ENCODE results near the gene SHC2.

SHC2 gene

DNA sequence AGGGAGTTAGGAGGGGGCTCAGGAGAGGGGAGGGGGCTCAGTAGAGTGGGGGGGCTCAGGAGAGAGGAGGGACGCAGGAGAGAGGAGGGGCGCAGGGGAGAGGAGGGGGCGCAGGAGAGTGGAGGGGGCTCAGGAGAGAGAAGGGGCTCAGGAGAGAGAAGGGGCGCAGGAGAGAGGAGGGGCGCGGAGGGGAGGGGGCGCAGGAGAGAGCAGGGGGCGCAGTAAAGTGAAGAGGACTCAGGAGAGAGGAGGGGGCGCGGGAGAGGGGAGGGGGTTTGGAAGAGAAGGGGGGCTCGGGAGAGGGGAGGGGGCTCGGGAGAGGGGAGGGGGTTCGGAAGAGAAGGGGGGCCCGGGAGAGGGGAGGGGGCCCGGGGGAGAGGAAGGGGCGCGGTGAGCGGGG lies 36.2 kb upstream of the SHC2 start:
- no peak for DNase-seq
- TF ChIP-seq GATA1 (IDR thresholded peaks at IDR 0.05; ENCODE audit: low read depth, low read length) (no peak), POLR2A (IDR thresholded peaks at IDR 0.05; ENCODE audit: low read length) (no peak)

DNA sequence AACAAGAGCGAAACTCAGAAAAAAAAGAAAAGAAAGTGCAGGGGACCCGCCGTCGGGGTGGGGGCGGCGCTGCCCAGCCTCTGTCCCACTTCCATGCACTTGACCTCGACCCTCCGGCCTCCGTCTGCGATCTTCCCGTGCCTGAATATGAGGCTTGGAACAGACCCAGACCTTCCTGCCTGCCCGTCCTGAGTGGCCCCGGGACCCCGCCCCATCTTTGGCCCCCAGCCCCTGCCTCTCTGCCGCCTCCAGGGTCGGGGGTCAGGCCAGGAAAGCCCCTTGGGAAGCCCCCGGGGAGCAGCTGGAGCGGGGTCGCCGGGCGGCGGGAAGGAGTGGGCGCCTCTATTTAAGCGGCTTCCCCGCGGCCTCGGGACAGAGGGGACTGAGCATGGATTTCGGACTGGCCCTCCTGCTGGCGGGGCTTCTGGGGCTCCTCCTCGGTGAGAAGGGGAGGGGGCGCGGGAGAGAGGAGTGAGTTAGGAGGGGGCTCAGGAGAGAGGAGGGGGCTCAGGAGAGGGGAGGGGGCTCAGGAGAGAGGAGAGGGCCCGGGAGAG lies 35.4 kb upstream of the SHC2 start, which contains the start of gene MADCAM1:
MADCAM1 (plus strand) TSS at position 375 of the 554 bp plus-strand sequence; CDS start at position 389, 14 bp downstream.
- DNase-seq: no peak

DNA sequence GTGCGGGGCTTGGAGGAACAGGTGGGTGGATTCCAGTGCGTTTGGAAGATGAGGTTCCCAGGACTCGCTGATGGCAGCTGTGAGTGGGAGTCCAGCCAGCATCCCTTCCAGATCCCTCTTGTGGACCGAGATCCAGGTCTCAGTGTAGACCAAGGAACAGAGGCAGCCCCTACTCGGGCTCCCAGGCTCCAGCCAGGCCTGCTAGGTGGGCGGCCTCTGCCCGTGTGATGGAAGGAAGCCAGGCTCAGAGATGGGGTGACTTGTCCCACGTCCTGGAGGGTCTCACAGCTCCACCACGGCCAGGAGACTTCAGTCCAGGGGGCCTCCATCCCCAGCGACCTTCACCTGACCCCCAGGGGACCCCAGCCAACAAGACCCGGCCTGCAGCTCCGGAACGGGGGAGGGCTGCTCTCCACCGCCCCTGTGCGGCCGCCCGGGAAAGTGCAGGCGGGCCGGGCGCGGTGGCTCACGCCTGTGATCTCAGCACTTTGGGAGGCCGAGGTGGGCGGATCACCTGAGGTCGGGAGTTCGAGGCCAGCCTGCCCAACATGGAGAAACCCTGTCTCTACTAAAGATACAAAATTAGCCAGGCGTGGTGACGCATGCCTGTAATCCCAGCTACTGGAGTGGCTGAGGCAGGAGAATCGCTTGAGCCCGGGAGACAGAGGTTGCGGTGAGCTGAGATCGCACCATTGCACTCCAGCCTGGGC lies 34.7 kb upstream of the SHC2 start:
- TF ChIP-seq POLR2A (IDR thresholded peaks at IDR 0.05; ENCODE audit: low read length): no peak
- no peak for TF ChIP-seq GATA1 (IDR thresholded peaks at IDR 0.05; ENCODE audit: low read depth, low read length)
- DNase-seq: peak; percentile 69 to 72

More for the DNA sequence above, 35.4 kb upstream of the SHC2 start, which contains the start of gene MADCAM1:
- TF ChIP-seq GATA1 (IDR thresholded peaks at IDR 0.05; ENCODE audit: low read depth, low read length) (no peak), POLR2A (IDR thresholded peaks at IDR 0.05; ENCODE audit: low read length) (no peak)

DNA sequence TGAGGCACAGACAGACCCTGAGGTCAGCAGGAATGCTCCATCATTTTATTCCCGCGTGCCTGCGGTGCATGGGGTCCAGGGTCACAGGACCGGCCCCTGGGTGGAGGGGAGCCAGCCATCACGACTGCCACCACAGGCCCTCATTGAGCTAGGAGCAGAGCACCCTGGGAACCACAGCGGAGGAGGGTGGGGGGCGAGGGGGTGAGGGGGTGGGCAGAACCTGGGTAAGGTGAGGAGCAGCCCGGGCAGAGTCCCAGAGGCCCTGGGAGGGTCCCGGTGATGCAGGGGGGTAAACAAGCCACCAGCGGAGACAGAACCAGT lies 34.2 kb upstream of the SHC2 start:
- TF ChIP-seq GATA1 (IDR thresholded peaks at IDR 0.05; ENCODE audit: low read depth, low read length): no peak
- no peak for TF ChIP-seq POLR2A (IDR thresholded peaks at IDR 0.05; ENCODE audit: low read length)
- no peak for DNase-seq

DNA sequence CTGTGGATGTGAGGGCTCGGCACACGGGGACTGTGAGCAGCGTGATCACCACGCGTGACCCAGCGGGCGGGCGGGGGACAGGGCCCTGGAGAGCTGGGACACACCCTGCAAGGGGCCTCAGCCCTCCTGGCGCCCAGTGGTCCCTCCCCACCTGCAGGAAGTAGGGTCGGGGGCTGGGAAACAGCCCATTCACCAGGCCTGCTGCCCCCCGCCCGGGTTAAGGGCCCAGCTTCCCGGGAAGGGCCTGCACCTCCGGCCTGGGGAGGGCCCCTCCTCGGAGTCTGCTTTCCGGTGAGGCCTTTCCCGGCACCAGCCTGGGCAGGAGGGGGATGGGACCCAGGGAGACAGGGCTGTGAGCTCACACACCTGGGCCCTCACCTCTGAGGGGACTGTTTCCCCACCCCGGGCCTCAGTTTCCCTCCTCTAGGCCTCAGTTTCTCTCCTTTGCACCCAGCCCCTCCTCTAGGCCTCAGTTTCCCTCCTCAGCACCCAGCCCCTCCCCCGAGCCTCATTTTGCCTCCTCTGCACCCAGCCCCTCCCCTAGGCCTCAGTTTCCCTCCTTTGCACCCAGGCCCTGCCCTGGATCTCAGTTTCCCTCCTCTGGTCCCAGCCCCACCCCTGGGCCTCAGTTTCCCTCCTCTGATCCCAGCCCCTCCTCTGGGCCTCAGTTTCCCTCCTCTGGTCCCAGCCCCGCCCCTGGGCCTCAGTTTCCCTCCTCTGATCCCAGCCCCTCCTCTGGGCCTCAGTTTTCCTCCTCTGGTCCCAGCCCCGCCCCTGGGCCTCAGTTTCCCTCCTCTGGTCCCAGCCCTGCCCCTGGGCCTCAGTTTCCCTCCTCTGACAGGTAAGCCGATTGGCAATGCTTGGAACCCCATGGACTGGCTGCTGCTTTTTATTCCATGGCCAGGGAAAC lies 33.6 kb upstream of the SHC2 start:
- TF ChIP-seq GATA1 (IDR thresholded peaks at IDR 0.05; ENCODE audit: low read depth, low read length) (no peak), POLR2A (IDR thresholded peaks at IDR 0.05; ENCODE audit: low read length) (no peak)
- DNase-seq: peak; percentile 46 to 49

DNA sequence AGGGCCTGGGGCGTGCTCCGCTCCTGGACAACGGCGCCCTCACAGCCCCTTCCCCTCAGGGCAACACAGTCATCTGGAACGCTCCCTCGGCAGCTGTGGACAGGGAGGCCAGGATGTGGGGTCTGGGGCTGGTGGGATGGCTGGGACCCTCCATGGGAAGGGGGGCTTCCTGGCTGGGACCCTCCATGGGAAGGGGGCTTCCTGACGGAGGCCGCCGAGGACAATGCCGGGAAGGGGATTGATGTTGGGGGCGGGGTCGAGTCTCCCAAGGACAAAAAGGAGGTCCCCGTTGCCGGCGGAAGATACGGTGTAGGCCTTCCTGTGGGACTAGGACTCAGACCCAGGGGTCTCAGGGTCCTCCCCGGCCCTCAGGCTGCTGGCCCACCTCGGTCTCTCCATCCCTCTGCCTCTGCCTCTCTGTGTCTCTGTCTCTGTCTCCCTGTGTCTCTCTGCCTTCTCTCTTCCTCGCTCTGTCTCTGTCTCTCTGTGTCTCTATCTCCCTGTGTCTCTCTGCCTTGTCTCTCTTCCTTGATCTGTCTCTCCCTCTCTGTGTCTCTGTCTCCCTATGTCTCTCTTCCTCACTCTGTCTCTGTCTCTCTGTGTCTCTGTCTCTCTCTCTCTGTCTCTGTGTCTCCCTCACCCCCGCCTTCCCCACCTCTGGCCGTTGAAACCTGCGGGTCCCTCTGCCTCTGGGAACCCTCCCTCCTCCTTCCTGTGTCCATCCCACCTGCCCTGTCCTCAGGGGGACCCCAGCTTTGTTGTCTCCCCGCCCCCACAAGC lies 32.7 kb upstream of the SHC2 start:
- TF ChIP-seq POLR2A (IDR thresholded peaks at IDR 0.05; ENCODE audit: low read length) (no peak), GATA1 (IDR thresholded peaks at IDR 0.05; ENCODE audit: low read depth, low read length) (no peak)
- DNase-seq: no peak

DNA sequence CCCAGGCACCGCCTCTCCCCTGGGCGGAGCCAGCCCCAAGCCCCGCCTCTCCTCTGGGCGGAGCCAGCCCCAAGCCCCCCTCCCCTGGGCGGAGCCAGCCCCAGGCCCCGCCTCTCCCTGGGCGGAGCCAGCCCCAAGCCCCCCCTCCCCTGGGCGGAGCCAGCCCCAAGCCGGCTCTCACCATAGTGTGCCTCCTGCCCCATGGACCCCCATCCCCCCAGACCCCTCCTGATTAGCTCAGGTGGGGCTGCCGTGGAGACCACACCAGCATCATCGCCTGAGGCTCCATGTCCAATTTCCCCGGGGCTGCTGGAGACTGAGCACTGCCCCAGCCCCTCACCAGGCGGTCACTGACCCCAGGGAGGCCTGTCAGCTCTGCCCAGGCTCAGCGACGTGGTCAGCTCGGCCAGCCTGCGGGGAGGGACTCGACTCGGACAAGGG lies 31.3 kb upstream of the SHC2 start:
- peak; percentile 68 to 75 for DNase-seq
- TF ChIP-seq GATA1 (IDR thresholded peaks at IDR 0.05; ENCODE audit: low read depth, low read length): no peak
- TF ChIP-seq POLR2A (IDR thresholded peaks at IDR 0.05; ENCODE audit: low read length): no peak

DNA sequence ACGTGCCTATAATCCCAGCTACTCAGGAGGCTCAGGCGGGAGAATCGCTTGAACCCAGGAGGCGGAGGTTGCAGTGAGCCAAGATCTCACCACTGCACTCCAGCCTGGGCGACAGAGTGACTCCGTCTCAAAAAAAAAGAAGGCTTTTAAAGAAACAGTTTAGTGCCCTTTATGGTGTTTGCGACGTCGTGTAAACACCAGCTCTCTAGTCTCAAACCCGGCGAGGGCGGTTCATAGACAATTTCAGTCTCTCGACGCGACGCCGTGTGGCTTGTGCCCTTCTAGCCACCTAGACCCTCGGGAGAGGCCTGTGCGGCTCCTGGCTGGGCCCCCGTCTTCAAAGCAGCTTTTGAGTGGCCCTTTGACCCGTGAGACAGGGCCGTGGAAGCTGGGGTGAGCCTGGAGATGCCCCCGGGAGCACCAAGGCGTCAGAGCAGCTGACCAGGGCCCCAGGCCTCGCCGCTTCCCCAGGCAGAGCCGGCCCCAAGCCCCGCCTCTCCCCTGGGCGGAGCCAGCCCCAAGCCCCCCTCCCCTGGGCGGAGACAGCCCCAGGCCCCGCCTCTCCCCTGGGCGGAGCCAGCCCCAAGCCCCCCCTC lies 30.4 kb upstream of the SHC2 start:
- TF ChIP-seq GATA1 (IDR thresholded peaks at IDR 0.05; ENCODE audit: low read depth, low read length): no peak
- no peak for TF ChIP-seq POLR2A (IDR thresholded peaks at IDR 0.05; ENCODE audit: low read length)

DNA sequence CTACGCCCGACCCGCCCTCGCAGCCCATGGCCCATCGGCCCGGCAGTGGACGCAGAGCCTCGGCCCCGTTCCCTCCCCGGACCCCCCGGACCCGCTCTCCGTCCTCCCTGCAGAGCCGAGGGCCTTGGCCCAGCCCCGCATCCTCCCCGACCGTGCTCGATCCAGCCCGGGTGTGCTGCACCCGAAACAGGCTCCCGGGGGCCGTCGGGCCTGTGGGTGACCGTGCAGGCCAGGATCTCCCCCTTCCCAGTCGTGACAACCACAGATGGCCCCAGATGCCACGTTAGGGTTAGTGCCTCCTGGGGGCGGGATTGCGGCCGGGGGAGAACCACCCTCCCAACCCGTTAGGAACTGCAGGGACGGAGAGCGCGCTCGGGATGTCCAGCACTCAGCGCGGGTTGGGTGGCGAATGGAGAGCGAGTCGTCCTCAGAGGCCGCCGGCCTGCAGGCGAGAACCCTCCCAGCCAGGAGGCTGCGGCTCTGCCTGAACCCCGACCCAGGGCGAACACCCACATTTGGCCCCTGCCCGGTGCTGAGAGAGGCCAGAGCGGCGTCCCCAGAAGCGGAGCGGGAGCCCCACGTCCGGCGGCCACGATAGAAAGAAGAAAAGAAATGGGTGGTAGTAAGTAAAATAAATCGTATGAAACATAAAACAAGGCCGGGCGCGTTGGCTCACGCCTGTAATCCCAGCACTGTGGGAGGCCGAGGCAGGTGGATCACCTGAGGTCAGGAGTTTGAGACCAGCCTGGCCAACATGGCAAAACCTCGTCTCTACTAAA lies 28.8 kb upstream of the SHC2 start:
- TF ChIP-seq GATA1 (IDR thresholded peaks at IDR 0.05; ENCODE audit: low read depth, low read length): no peak
- DNase-seq: peak; percentile 72 to 73

More for the DNA sequence above, 30.4 kb upstream of the SHC2 start:
- DNase-seq: peak; percentile 70 to 72

DNA sequence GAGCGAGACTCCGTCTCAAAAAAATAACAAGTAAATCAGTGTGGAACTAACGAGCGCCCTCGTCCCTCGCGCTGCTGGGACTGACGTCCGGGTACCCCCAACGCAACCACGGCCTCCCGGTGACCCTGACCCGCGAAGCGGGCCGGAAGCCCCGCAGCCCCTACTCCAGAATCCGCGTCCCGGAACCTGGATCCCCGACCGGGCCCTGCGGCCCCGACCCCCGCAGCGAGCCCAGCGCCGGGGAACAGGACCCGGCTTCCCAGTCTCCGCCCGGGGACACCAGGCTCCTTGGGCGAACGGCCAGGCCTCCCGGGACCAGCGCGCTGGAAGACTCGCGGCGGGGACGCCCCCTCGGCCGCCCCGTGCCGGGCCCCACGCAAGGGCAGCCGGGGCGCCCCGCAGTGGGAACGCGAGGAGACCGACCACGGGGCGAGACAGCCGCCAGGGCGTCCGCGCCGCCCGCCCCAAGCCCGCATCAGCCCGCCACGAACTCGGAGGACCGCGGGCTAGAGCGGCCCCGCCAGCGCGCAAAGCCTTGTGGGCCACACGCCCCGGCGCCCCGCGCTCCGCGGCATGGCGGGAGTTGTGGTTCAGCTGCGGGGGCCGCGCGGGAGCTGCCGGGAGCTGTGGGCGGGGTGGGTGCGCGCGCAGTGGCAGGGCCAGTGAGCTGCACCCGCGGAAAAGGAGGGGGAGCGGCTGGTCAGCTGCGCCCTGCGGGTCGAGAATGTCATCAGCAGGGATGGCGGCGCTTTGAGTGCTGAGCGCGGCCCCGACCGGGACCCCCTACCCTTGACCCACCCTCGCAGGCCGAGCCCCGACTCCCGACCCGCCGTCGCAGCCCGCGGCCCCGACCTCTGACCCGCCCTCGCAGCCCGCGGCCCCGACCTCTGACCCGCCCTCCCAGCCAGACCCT lies 27.9 kb upstream of the SHC2 start:
- DNase-seq: peak; percentile 97 to 98
- TF ChIP-seq POLR2A (IDR thresholded peaks at IDR 0.05; ENCODE audit: low read length): peak; percentile 87
- no peak for TF ChIP-seq GATA1 (IDR thresholded peaks at IDR 0.05; ENCODE audit: low read depth, low read length)

DNA sequence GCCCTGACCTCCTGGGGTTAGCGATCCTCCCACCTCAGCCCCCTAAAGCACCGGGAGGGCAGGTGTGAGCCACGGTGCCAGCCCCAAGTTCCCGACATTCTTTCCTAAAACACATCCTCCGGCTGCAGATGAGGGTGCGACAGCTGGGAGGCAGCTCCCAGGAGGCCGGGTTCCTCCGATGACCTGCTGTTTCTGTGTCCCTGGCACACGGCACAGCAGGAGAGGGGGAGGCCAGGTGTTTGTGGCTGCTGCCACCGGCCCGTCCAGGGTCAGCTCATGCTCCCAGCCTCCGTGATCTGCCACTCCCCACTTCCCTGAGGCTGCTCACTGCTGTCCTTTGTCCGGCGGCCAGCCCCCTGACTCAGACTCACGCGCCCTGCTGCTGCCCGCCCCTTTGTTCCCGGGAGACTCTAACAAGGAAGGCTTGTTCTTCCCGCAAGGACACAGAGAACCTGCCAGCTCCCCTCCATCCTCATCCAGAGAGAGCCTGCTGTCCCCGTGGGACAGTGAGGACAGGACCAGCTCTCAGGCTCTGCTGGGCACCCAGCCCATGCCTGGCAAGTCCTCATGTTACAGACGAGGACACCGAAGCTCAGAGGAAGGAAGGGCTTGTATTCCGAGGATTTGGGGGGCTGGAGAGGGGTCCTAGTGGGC lies 24.9 kb upstream of the SHC2 start:
- TF ChIP-seq GATA1 (IDR thresholded peaks at IDR 0.05; ENCODE audit: low read depth, low read length) (no peak), POLR2A (IDR thresholded peaks at IDR 0.05; ENCODE audit: low read length) (no peak)
- no peak for DNase-seq
